Measurements from ENCODE around the gene BBX.
"Not testable (repeated sequence)": the region's sequence is repeated elsewhere in the genome, so short reads cannot be mapped to it uniquely, and the experiment has no call there.

BBX gene

DNA sequence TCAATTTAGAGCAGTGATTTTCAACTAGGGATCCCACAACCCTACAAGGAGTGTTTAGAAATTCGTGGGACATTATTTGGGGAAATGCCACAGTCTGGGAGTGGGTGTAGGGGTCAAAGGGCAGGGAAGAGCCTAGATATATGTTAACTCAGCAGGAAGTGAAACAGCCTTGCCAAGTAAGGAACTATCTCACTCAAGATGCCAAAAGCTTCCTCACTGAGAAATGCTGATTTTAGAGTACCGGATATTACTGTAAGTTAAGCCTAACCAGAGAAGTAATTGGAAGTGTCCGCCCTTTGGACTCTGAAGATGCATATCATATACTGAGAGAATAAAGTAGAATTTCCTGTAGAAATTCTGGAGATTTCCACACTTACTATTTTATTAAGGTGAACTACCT lies 158.6 kb downstream of the BBX start:
- Mint-ChIP-seq H3K4me1 (peaks cover 28 to 45% of the 10 kb centered on the region in 2 donors), H3K27ac (no peak overlapping the region), H3K36me3 (peaks cover 0 to 3% of the 10 kb centered on the region in 2 donors), H3K27me3 (no peaks in the 10 kb centered on the region), H3K9me3 (peaks cover 0 to 1% of the 10 kb centered on the region in 2 donors), H3K4me3 (no peak overlapping the region)
- peak; percentile 39 to 47 for ATAC-seq (replicated peaks)
- no peak for DNase-seq

DNA sequence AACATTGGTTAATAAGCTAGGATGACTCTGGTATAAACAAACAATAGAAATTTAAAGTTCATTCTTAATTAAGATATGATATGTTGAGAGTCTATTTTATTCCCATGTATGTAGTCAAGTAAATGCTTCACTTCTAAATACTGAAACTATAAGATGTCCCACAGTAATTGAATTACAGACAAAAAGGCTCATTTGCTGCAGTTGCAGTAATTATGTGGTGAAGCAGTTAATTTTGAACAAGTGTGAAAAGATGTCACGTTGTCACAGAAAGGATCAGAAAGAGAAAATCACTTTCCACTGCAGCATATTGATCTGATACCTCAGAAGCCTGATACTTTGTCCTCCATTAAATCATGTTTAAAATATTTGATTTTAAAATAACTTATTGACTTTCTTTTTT lies 159.8 kb downstream of the BBX start:
- Mint-ChIP-seq H3K27ac (no peak overlapping the region), H3K4me1 (peaks cover 25 to 41% of the 10 kb centered on the region in 2 donors), H3K36me3 (peaks cover 0 to 3% of the 10 kb centered on the region in 2 donors), H3K9me3 (peaks cover 0 to 1% of the 10 kb centered on the region in 2 donors), H3K27me3 (no peaks in the 10 kb centered on the region), H3K4me3 (no peak overlapping the region)
- ATAC-seq (replicated peaks) (no peak), DNase-seq (no peak)

DNA sequence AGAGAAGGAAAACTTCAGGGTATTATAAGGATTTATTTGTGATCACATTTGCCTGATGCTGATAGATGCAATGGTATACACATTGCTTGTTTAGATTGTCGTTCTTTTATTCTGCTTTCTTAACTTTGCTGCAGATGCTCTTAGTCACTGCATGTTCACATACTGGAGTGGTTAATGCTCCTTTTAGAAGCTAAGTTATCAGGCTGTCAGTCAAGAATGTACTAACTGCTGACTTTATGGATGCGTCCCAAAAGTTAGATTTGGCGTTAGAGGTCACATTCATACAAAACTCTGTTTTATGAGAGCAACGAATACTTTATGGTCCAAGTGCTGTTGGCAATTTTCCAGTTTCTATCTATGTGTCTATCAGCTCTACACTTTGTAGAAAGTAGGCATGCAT lies 160.7 kb downstream of the BBX start:
- DNase-seq (no peak), ATAC-seq (replicated peaks) (no peak)
- Mint-ChIP-seq H3K27me3 (no peaks in the 10 kb centered on the region), H3K27ac (no peak overlapping the region), H3K9me3 (peaks cover 0 to 1% of the 10 kb centered on the region in 2 donors), H3K4me1 (peaks cover 25 to 41% of the 10 kb centered on the region in 2 donors), H3K36me3 (peaks cover 0 to 3% of the 10 kb centered on the region in 2 donors), H3K4me3 (no peak overlapping the region)

DNA sequence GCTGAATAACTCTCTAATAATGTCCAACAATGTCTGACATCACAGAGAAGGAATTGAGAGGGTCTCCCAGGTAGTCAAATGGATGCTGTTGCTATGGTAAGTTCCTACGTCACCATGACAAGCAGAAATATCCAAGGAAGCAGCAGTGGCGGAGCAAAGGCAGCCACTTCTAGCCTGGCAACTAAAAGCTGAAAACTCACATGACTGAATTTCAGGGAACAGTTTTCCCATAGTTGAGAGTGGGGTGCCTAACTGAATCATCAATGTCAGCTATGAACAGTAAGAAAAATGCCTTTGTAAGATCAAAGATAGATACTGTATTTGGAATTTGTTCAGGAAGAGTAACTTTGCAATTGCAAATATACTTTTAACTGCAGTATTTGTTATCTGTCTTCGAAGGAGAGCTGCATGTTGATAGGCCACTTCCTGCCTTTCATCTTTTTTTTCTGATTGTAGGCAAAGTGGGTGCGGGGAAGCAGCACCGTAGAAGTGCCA lies 161.7 kb downstream of the BBX start:
- H3K4me3 Mint-ChIP-seq = no peak overlapping the region
- no peak for ATAC-seq (replicated peaks)

DNA sequence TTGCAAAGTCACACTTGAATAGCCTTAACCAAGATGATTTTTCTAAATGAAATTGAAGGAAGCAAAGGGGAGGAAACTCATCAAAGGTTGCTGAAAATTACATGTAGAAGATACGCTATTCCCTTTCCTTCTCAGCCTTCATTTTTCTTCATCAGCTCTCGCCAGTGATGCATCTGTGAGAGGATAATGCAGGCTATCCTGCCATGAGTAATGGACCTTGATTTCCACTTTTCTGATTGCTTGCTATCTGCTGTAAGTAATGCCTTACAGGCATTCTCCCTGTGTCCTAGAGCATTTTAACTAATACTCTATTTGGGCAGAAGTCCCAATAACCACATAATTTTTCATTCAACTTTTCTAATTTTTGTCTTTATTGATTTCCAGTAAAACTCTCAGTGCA lies 162.6 kb downstream of the BBX start:
- peaks cover 0 to 3% of the 10 kb centered on the region in 2 donors for H3K36me3 Mint-ChIP-seq
- H3K4me3 Mint-ChIP-seq = no peak overlapping the region
- DNase-seq (no peak), ATAC-seq (replicated peaks) (no peak)
- H3K27ac Mint-ChIP-seq = no peak overlapping the region
- no peaks in the 10 kb centered on the region for H3K27me3 Mint-ChIP-seq
- peaks cover 0 to 1% of the 10 kb centered on the region in 2 donors for H3K9me3 Mint-ChIP-seq
- H3K4me1 Mint-ChIP-seq = peaks cover 22 to 34% of the 10 kb centered on the region in 2 donors

More for the DNA sequence above, 161.7 kb downstream of the BBX start:
- Mint-ChIP-seq H3K9me3 (peaks cover 0 to 1% of the 10 kb centered on the region in 2 donors), H3K27ac (no peak overlapping the region), H3K27me3 (no peaks in the 10 kb centered on the region), H3K4me1 (peaks cover 25 to 41% of the 10 kb centered on the region in 2 donors), H3K36me3 (peaks cover 0 to 3% of the 10 kb centered on the region in 2 donors)
- DNase-seq = no peak

DNA sequence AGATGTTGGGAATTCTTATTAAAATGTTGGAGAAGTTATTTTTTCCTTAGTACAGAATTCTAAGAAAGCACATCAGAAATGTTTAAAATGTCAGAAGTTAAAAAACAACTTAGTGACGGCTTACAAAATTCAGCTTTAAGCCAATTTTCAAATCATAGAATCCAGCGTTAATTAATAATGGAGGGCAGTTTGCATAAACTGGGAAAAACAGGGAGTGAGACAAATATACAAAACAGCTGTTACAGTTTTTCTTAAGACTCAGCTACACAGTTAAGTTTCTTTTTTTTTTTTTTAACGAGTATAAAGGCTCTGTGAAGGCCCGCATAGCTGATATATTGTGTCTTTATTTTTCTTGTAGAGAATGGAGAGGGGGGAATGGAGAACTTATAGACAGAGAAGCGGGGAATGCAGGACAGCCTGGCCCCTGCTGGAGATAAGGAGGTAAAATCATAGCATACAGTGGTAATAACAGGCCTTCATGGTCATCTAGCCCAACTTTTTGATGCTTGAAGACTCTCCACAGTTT lies 164.4 kb downstream of the BBX start:
- no peaks in the 10 kb centered on the region for H3K9me3 Mint-ChIP-seq
- H3K27ac Mint-ChIP-seq = no peak overlapping the region
- peaks cover 12 to 22% of the 10 kb centered on the region in 2 donors for H3K4me1 Mint-ChIP-seq
- no peaks in the 10 kb centered on the region for H3K27me3 Mint-ChIP-seq
- DNase-seq = no peak
- ATAC-seq (replicated peaks) = no peak
- no peaks in the 10 kb centered on the region for H3K36me3 Mint-ChIP-seq
- no peak overlapping the region for H3K4me3 Mint-ChIP-seq

DNA sequence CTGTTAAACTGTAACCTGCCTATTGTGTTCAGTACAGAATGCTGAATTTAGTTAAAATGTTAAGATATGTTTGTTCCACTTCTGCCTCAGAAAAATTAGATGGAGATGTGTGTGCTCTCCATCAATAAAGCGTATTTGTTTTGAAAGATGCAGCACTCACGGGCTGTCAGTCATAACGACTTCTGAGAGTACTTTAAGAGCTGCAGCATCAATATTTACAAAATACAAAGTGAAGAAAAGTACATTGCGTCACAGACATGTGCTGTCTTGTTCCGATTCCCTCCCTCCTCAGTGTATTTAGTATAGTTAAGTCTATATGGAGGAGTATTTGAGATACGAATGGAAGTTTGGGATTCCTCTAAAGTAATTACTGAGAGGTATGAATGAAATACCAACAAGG lies 166.6 kb downstream of the BBX start:
- no peak overlapping the region for H3K4me3 Mint-ChIP-seq

DNA sequence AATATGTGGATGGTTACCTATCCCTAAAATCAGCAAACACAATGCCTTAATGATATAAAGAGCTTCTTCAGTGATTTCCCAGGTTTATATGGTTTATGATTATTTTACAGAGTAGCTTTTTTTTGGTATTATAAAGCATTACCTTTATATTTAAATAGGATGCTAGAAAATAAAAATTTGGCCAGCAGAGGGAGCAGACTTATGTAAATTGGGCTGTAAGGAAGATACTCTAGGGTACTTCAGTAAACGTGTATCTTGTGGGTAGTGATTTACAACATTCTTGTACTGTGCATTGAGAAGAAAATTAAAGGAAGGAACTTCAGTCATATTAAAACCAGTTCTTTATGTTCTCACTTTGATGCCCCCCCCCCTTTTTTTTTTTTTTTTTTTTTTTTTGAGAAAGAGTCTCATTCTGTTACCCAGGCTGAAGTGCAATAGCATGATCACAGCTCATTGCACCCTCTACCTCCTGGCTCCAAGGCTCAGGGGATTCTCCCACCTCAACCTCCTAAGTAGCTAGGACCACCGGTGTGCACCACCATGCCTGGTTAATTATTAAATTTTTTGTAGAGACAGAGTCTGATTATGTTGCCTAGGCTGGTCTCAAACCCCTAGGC lies 167.9 kb downstream of the BBX start:
- H3K4me1 Mint-ChIP-seq = peaks cover 1 to 7% of the 10 kb centered on the region in 2 donors

More for the DNA sequence above, 166.6 kb downstream of the BBX start:
- Mint-ChIP-seq H3K27ac (no peak overlapping the region), H3K9me3 (no peaks in the 10 kb centered on the region), H3K4me1 (peaks cover 8 to 20% of the 10 kb centered on the region in 2 donors), H3K27me3 (no peaks in the 10 kb centered on the region), H3K36me3 (no peaks in the 10 kb centered on the region)
- DNase-seq = no peak
- ATAC-seq (replicated peaks) = no peak

DNA sequence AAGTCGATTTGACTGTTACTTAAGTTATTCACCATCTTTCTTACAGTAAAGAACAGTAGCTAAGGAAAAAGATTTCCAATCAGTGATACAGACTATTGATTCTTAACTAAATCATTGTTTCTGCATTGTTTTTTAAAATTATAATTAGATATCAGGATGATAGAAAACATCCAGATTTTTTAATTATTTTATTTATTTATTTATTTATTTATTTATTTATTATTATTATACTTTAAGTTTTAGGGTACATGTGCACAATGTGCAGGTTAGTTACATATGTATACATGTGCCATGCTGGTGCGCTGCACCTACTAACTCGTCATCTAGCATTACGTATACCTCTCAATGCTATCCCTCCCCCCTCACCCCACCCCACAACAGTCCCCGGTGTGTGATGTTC lies 169.2 kb downstream of the BBX start:
- not testable (repeated sequence) for H3K4me1 Mint-ChIP-seq; DNase-seq; ATAC-seq (replicated peaks); H3K36me3 Mint-ChIP-seq; H3K27ac Mint-ChIP-seq; H3K9me3 Mint-ChIP-seq; H3K27me3 Mint-ChIP-seq; H3K4me3 Mint-ChIP-seq

More for the DNA sequence above, 167.9 kb downstream of the BBX start:
- DNase-seq = no peak
- Mint-ChIP-seq H3K27ac (no peak overlapping the region), H3K9me3 (no peaks in the 10 kb centered on the region), H3K4me3 (no peak overlapping the region), H3K36me3 (no peaks in the 10 kb centered on the region), H3K27me3 (no peaks in the 10 kb centered on the region)
- ATAC-seq (replicated peaks) = peak; percentile 73 to 79

DNA sequence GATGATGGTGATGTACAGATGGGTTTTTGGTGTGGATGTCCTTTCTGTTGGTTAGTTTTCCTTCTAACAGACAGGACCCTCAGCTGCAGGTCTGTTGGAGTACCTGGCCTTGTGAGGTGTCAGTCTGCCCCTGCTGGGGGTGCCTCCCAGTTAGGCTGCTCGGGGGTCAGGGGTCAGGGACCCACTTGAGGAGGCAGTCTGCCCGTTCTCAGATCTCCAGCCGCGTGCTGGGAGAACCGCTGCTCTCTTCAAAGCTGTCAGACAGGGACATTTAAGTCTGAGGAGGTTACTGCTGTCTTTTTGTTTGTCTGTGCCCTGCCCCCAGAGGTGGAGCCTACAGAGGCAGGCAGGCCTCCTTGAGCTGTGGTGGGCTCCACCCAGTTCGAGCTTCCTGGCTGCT lies 174.6 kb downstream of the BBX start:
- not testable (repeated sequence) for H3K27ac Mint-ChIP-seq; DNase-seq; H3K9me3 Mint-ChIP-seq; H3K27me3 Mint-ChIP-seq; ATAC-seq (replicated peaks); H3K36me3 Mint-ChIP-seq
- H3K4me1 Mint-ChIP-seq = peaks cover 9 to 21% of the 10 kb centered on the region in 2 donors
- peak overlapping the region in 1 of 2 donors; percentile 81 for H3K4me3 Mint-ChIP-seq

DNA sequence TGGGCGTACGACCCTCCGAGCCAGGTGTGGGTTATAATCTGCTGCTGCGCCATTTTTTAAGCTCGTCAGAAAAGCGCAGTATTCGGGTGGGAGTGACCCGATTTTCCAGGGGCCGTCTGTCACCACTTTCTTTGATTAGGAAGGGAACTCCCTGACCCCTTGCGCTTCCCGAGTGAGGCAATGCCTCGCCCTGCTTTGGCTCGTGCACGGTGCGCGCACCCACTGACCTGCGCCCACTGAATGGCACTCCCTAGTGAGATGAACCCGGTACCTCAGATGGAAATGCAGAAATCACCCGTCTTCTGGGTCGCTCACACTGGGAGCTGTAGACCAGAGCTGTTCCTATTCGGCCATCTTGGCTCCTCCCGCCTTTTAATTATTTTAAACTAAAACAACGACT lies 175.1 kb downstream of the BBX start:
- DNase-seq; H3K27me3 Mint-ChIP-seq; H3K9me3 Mint-ChIP-seq; H3K36me3 Mint-ChIP-seq; H3K27ac Mint-ChIP-seq; ATAC-seq (replicated peaks): not testable (repeated sequence)
- peak overlapping the region; percentile 58 to 81 for H3K4me3 Mint-ChIP-seq
- peaks cover 12 to 25% of the 10 kb centered on the region in 2 donors for H3K4me1 Mint-ChIP-seq

DNA sequence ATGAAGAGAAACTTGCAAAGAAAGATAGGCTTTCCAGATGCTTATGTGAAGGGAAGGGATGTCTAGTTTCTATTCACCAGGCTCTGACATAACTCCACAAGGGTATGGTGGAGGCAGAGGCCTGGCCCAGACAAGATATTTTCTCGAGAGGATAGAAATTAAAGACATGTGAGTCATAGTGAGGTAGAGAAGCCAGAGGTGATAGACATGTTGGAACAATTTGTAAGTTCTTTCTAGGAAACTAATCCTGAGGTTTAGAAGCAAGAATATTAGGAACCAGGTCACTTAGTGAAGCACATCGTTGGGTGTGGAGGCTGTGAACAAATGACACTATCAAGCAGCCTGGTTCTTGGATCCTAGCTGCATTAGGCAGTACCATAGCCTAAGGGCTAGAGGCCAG lies 176.9 kb downstream of the BBX start:
- Mint-ChIP-seq H3K9me3 (no peaks in the 10 kb centered on the region), H3K4me3 (no peak overlapping the region), H3K36me3 (no peaks in the 10 kb centered on the region), H3K27me3 (no peaks in the 10 kb centered on the region), H3K27ac (no peak overlapping the region), H3K4me1 (peaks cover 14 to 31% of the 10 kb centered on the region in 2 donors)
- DNase-seq = no peak
- ATAC-seq (replicated peaks) = no peak

DNA sequence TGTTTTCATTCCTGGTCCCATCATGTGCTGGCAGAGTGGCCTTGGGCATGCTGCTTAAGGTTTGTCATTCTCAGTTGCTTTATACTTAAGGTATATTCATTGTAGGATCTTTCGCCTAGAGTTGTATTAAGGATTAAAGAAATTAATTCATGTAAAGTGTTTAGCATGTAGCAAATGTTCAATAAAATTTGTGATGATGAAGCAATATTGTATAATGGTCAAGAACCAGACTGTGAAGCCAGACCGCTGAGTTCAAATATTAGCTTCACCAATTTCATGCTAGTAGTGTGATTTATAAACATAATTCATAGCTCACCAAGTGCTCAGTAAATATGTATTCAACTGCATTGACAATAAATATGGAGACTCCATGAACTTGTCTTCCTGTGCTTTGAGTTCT lies 178.5 kb downstream of the BBX start:
- Mint-ChIP-seq H3K4me1 (peaks cover 16 to 37% of the 10 kb centered on the region in 2 donors), H3K27me3 (no peaks in the 10 kb centered on the region), H3K36me3 (no peaks in the 10 kb centered on the region), H3K9me3 (no peaks in the 10 kb centered on the region), H3K27ac (no peak overlapping the region), H3K4me3 (no peak overlapping the region)
- ATAC-seq (replicated peaks) (no peak), DNase-seq (no peak)

DNA sequence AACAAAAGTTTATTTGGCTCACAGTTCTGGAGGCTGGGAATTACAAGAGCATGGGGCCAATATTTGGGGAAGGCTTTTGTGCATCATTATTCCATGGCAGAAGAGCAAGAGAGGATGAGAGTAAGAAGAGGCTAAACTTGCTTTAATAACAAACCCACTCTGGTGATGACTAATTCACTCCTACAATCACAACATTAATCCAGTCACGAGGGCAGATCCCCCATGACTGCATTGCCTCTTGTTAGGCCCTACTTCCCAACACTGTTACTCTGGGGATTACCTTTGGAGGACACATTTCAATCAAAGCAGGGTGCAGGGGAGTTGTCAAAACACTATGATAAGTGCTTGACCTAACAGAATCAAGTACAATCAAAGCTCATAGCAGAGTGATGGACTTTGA lies 181.7 kb downstream of the BBX start:
- ATAC-seq (replicated peaks) = no peak

DNA sequence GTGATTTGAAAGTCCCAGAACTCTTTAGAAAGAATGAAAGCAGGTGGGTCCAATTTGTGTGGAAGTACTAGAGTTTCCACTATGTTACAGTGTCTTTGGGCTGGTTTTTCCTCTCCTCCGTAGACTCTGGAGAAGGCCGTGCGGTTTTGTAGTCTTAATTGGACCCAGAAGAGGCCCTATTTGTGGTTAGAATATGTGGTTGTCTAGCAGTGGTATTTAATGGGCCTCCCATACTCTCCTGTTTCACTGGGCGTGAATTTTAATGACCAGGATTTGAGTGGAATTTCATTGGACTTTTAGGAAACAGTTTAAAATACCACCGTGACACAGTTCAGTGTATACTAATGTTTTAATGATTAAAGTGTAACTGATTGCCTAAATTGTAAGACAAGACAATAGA lies 182.3 kb downstream of the BBX start:
- Mint-ChIP-seq H3K4me1 (peaks cover 10 to 22% of the 10 kb centered on the region in 2 donors), H3K27me3 (no peaks in the 10 kb centered on the region)

More for the DNA sequence above, 181.7 kb downstream of the BBX start:
- Mint-ChIP-seq H3K27me3 (no peaks in the 10 kb centered on the region), H3K27ac (no peak overlapping the region), H3K4me3 (no peak overlapping the region), H3K36me3 (no peaks in the 10 kb centered on the region), H3K4me1 (peaks cover 13 to 23% of the 10 kb centered on the region in 2 donors), H3K9me3 (no peaks in the 10 kb centered on the region)
- no peak for DNase-seq

More for the DNA sequence above, 182.3 kb downstream of the BBX start:
- no peaks in the 10 kb centered on the region for H3K36me3 Mint-ChIP-seq
- DNase-seq (no peak), ATAC-seq (replicated peaks) (no peak)
- H3K27ac Mint-ChIP-seq = no peak overlapping the region
- H3K4me3 Mint-ChIP-seq = no peak overlapping the region
- no peaks in the 10 kb centered on the region for H3K9me3 Mint-ChIP-seq

Data from stimulated activated naive B cell treated with anti-CD40 and anti-IgM and Interleukin-4, amounts not matched to agents 10 μg/mL and 1 μg/mL and 100 μg/mL, for 72 hours (primary cell).